ENCODE data around the gene CYP11A1. TPM values are rescaled to one million over a fixed set of nuclear protein-coding genes. Genes with fewer than 3 reads are reported as not detected.
A peak's percentile ranks its signal among the peaks of the same experiment; 100 is the strongest.

The CYP11A1 gene
- total RNA-seq, 1 experiment from 2014 or later: 1.7 TPM

DNA sequence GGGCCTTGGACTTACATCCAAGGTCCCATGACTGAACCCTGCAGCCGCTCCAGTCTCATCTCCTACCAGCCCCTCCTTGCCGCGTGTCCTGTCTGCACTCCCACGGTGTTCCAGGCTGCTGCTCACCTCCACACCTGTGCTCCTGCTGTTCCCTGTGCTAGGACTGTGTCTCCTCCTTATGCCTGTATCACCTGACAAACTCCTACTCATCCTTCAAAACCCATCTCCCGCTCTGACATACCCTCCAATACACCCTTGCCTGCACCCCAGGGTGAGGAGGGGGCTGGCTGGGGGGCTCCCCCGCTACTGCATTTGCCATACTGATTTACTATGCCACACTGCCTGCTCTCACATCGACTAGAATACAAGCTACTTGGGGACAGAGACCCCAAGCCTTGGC, 53.6 kb downstream of the CYP11A1 start:
- Histone ChIP-seq H3K9me3 (ENCODE audit: control insufficient read depth, low read depth, low read length) (no peaks in the 10 kb centered on the region), H4K8ac (replicated peaks; ENCODE audit: insufficient read length, low read depth, low read length) (no peak overlapping the region), H3K4ac (ENCODE audit: low read depth, low read length) (no peak overlapping the region), H4K5ac (ENCODE audit: insufficient read length, low read depth, low read length) (no peak overlapping the region), H3K4me1 (ENCODE audit: insufficient read depth, low read length) (no peaks in the 10 kb centered on the region; the same call in 1 of the 2 replicates), H3K23ac (ENCODE audit: insufficient read length, low read depth, low read length) (no peak overlapping the region), H3K27ac (ENCODE audit: insufficient read length, low read depth, low read length) (no peak overlapping the region), H3K56ac (ENCODE audit: insufficient read length, low read depth, low read length) (no peak overlapping the region), H2BK5ac (ENCODE audit: insufficient read length, low read length) (no peak overlapping the region), H3K14ac (ENCODE audit: insufficient read depth, low read length) (no peak overlapping the region; the same call in 1 of the 2 replicates), H3K79me2 (ENCODE audit: insufficient read depth, low read length) (no peaks in the 10 kb centered on the region), H2BK12ac (ENCODE audit: insufficient read length, low read depth, low read length) (no peak overlapping the region), H2BK120ac (ENCODE audit: low read depth, low read length, poor library complexity, severe bottlenecking) (no peak overlapping the region), H2BK15ac (ENCODE audit: low read depth, low read length) (no peak overlapping the region), H2AK5ac (ENCODE audit: insufficient read length, low read length) (no peak overlapping the region), H3K79me1 (ENCODE audit: insufficient read depth, low read depth, low read length, poor library complexity, severe bottlenecking) (no peaks in the 10 kb centered on the region), H4K20me1 (ENCODE audit: control insufficient read depth, insufficient read depth, insufficient read length) (no peaks in the 10 kb centered on the region), H2BK20ac (ENCODE audit: low read depth, low read length, poor library complexity, severe bottlenecking) (no peak overlapping the region), H3K4me2 (ENCODE audit: insufficient read depth, insufficient read length, low read length) (no peak overlapping the region), H3K9ac (ENCODE audit: extremely low read depth, insufficient read length, low read length) (no peak overlapping the region), H3K23me2 (ENCODE audit: insufficient read length, low read depth, low read length, poor library complexity, severe bottlenecking) (no peaks in the 10 kb centered on the region), H3K18ac (ENCODE audit: insufficient read length, low read depth, low read length) (no peak overlapping the region), H4K91ac (ENCODE audit: insufficient read length, low read depth, low read length) (no peak overlapping the region), H2AFZ (ENCODE audit: low read length) (no peak overlapping the region), H3K27me3 (ENCODE audit: insufficient read depth, low read length) (no peaks in the 10 kb centered on the region), H3T11ph (ENCODE audit: low read length) (no peak overlapping the region)
- Mint-ChIP-seq H3K27me3 (ENCODE audit: low read depth) (peaks cover 22% of the 10 kb centered on the region), H3K36me3 (ENCODE audit: insufficient read depth in 1 of 3, low read depth in 3 of 3) (no peaks in the 10 kb centered on the region), H3K4me3 (no peak overlapping the region), H3K9me3 (no peaks in the 10 kb centered on the region), H3K4me1 (peaks cover 30 to 62% of the 10 kb centered on the region in 2 experiments), H3K27ac (peak overlapping the region in 1 of 3 experiments; percentile 79; a peak in 1 of 7 replicates)
- no peak for DNase-seq
- no CpG with 5 or more reads among the region's 7 CpGs for WGBS (ENCODE audit: extremely low coverage, insufficient read length, low lambda C conversion rate)
- TF ChIP-seq, protein P1, sequence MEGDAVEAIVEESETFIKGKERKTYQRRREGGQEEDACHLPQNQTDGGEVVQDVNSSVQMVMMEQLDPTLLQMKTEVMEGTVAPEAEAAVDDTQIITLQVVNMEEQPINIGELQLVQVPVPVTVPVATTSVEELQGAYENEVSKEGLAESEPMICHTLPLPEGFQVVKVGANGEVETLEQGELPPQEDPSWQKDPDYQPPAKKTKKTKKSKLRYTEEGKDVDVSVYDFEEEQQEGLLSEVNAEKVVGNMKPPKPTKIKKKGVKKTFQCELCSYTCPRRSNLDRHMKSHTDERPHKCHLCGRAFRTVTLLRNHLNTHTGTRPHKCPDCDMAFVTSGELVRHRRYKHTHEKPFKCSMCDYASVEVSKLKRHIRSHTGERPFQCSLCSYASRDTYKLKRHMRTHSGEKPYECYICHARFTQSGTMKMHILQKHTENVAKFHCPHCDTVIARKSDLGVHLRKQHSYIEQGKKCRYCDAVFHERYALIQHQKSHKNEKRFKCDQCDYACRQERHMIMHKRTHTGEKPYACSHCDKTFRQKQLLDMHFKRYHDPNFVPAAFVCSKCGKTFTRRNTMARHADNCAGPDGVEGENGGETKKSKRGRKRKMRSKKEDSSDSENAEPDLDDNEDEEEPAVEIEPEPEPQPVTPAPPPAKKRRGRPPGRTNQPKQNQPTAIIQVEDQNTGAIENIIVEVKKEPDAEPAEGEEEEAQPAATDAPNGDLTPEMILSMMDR (conservative IDR thresholded peaks at IDR 0.05): no peak
